ENCODE measurements around the gene FBP1.
"Not testable (repeated sequence)": the region's sequence is repeated elsewhere in the genome, so short reads cannot be mapped to it uniquely, and the experiment has no call there.

DNA sequence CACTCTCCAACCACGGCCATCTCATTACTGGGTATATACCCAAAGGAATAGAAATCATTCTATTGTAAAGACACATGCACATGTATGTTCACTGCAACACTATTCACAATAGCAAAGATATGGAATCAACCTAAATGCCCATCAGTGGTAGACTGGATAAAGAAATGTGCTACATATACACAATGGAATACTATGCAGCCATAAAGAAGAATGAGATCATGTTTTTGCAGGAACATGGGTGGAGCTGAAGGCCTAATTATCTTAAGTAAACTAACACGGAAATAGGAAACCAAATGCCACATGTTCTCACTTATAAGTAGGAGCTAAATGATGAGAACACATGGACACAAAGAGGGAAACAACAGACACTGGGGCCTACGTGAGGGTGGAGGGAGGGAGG is 75.0 kb downstream of the FBP1 start:
- TF ChIP-seq, protein P1, sequence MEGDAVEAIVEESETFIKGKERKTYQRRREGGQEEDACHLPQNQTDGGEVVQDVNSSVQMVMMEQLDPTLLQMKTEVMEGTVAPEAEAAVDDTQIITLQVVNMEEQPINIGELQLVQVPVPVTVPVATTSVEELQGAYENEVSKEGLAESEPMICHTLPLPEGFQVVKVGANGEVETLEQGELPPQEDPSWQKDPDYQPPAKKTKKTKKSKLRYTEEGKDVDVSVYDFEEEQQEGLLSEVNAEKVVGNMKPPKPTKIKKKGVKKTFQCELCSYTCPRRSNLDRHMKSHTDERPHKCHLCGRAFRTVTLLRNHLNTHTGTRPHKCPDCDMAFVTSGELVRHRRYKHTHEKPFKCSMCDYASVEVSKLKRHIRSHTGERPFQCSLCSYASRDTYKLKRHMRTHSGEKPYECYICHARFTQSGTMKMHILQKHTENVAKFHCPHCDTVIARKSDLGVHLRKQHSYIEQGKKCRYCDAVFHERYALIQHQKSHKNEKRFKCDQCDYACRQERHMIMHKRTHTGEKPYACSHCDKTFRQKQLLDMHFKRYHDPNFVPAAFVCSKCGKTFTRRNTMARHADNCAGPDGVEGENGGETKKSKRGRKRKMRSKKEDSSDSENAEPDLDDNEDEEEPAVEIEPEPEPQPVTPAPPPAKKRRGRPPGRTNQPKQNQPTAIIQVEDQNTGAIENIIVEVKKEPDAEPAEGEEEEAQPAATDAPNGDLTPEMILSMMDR (conservative IDR thresholded peaks at IDR 0.05 in 1 of 2, IDR thresholded peaks at IDR 0.05 in 1 of 2; ENCODE audit: low read depth in 1 of 2, low read length in 2 of 2), result not testable (repeated sequence)
- not testable (repeated sequence) for TF ChIP-seq EZH2 (IDR thresholded peaks at IDR 0.05; ENCODE audit: low read length, missing control alignments)
